HG03135 (cell line): ENCODE data around the gene PCBD1.

Experiments
- ATAC-seq: cut with Tn5 transposase; IDR thresholded peaks from one replicate; pipeline ENCODE4 v1.9.1; 2021; ENCODE audit warnings: mild to moderate bottlenecking, moderate library complexity; ENCODE audit not compliant: unreplicated experiment

The PCBD1 gene

DNA sequence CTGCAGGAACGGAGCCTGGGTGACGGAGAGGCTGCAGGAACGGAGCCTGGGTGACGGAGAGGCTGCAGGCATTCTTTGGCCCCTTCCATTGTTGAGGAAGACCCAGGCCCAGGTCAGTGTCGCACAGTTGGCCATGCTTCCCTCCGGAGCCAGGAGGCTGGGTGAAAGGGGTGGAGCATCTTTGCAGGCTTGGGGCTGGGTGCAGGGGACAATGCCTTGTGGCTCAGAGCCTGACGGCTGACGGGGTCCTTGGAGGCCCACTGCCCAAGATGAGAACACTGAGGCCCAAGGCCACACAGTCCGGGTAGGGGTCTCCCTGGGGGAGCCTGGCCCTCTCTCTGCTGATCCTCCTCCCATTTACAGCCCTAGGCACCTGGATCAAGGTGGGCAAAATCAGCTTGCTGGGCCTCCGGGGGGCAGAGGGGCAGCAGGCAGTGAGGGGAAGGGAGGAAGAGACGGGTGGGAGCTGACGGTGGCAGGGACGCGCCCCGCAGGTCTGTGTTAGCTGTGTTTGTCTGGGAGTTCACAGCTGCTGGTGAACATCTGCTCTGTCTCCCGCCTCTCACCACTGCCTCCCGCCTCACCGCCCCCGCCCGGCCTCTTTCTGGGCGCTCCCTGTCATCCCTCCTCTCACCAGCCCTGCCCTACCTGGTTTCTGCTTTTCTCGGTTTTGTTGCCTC, 30.6 kb upstream of the PCBD1 start:
- no peak for ATAC-seq

DNA sequence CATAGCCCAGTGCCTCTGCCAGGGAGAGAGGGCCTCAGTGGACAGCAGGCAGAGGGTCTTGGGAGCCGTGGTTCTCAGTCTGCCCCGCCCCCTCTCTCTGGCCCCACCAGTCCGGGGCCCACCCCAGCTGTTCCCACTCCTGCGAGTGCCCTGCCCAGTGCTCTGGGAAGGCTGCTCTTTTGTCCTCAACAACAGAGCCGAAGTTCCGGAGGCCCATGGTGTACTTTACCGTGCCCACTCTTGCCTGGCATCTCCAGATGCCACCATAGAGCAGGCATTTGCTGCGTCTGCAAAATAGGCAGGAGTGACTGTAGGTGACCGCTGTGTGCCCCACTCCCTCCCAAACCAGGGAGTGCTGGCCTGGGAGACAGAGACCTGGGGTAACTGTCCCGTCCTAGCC, 29.3 kb upstream of the PCBD1 start:
- no peak for ATAC-seq

- no peak for ATAC-seq
These were observed 28.9 kb upstream of the PCBD1 start for GRCh38 chr10:70917226-70917625.

- ATAC-seq = no peak
These were observed 27.9 kb upstream of the PCBD1 start for GRCh38 chr10:70916241-70916640.

DNA sequence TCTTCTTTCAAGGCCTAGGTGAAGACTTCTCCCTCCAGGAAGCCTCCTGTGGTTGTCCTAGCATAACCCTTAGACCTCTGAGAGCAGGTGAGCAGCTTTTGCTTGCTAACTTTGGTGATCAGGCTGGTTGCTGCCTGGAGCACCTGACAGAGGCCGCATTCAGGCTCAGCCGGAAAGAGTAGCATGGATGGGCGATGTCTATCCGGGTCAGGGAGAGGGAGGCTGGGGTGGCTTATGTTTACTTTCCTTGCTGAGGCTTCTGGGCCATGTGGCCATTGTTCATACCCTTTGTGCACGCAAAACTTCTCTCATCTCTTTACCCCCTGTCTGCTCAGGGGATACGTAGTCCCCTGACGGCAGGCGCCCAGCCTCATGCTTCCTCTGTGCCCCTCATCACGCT, 27.4 kb upstream of the PCBD1 start:
- ATAC-seq = no peak

GRCh38 chr10:70915206-70915605, 26.8 kb upstream of the PCBD1 start:
- ATAC-seq = no peak

DNA sequence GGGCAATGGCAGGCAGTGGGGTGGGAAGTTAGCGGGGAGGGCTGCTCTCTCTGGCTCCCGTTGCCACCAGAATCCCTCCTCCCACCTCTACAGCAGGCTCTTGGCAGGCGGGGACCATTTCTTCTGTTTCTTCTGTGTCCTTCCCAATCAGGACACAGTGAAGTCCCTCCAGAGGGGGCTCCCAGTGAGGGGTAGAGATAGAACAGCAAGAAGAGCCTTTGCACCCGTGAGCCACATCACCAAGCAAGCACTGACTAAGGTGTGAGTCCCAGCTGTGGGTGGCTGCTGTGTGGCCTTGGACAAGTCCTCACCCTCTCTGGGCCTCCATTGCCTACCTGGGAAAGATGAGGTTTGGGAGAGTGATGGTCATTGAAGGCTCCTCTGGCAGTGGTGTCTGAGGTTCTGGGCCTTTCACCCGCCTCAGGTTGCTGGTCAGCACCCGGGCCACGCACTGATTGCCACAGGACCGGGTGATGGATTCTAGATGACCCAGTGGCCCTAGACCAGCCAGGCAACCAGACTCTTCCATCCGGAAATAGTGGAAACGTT, 26.0 kb upstream of the PCBD1 start:
- ATAC-seq = no peak

DNA sequence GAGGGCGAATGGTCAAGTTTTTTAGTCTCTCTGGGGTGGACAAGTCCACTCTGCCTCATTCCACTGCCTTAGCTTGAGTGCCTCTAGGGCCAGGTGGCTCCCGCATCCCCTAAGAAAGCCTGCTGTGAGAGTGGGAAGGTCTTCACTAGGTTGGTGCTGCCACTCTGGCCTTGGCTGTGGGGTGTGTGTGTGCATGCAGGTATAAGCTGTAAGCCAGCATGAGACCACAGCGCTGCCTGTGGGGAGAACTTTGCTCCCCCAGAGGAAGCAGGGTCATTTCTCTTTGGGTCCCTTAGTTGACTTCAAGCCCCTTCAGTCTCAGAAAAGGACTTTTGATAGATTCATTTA, 25.5 kb upstream of the PCBD1 start:
- ATAC-seq = no peak

DNA sequence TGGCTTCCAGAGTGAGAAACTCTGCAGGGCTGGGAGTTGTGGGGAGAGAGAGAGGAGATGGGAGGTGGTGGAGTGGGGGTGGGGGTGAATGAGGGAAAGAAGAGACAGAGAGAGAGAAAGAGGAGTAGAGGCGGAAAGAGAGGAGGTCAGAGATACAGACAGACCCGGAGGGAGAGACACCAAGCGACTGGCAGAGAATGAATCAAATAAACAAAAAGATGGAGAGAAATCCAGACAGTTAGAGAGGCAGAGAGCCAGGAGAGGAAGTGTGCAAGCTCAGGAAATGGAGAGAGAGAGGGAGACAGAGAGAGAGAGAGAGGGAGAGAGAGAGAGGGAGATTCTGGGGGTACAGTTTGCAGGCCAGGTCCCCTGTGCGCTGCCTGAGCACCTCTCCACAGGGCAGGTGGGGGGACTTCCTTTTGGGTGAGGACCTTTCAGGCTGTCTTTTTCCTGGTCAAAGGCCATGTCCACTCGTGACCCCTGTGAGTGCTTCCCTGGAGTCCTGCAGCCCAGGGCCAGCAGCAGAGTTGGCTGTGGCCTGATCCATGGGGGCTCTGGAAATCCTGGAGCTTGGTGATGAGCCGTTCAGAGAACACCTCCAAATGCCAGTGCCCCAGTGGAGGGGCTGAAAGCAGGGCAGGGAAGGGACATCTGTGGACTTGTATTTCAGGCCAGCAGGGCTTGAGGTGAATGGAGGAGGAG, 25.0 kb upstream of the PCBD1 start:
- ATAC-seq = no peak

- no peak for ATAC-seq
These were observed 24.2 kb upstream of the PCBD1 start for GRCh38 chr10:70912556-70912955.

DNA sequence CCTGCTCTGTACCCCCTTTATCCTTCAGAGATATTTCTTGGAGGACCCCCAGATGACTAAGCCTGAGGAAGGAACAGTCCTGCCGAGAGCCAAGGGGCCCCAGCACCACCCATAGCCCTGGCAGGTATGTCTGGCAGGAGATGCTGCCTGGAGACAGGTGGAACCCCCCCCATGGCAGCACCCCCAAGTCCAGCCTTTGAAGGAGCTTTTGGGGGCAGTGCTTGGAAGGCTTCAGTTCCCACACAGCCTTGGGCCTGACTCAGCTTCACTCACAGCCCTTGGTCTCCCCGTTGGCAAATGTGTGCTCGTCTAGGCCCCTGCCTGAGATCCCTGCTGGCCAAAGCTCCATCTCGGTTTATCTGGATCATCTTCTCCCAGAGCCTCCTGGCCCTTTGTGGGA, 23.0 kb upstream of the PCBD1 start:
- no peak for ATAC-seq

- ATAC-seq = no peak
These were observed 22.3 kb upstream of the PCBD1 start for GRCh38 chr10:70910486-70911341.

GRCh38 chr10:70909326-70909935, 21.1 kb upstream of the PCBD1 start:
- no peak for ATAC-seq

DNA sequence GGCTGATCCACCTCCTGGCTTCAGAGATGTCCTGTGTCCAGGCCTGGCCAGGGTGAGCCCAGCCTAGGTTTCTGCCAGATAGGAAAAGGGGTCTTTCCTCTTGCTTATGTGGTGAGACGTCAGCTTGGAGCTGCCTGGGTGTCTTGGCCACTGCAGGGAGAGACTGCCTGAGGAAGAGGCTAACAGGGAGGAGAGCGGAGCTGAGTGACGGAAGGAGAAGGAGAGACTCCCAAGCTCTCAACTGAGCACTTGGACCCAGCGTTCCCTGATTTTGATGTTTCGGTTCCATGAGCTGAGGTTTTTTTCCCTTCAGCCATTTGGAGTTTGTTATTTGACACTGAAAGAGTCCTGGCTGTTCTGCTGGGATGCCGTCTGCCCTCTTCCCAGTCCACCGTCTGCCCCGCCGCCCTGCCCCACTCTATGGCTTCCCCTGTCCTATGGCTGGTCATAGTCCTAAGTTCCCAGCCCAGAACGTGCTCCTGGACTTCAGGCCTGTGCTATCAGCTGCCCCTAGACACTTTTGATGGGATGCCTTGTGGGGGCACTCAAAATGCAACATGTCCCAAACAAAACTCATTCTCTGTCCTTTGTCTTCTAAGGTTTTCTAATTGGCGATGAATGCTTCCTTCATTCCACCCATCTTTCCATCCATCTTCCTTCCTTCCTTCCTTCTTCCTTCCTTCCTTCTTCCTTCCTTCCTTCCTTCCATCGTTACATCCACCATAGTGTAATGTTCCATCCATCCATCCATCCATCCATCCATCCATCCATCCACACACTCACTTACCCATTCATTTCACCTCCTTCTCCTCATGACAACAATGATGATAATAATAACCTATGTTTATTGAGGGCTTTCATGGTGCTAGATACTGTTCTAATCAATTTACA, 20.3 kb upstream of the PCBD1 start:
- no peak for ATAC-seq

GRCh38 chr10:70907637-70908405, 19.5 kb upstream of the PCBD1 start:
- ATAC-seq = no peak

GRCh38 chr10:70906953-70907636, 18.7 kb upstream of the PCBD1 start:
- no peak for ATAC-seq

- ATAC-seq = no peak
These were observed 17.8 kb upstream of the PCBD1 start for GRCh38 chr10:70906031-70906783.
